HepG2 (cell line): ENCODE results near the gene VSTM5. TPM values are rescaled to one million over a fixed set of nuclear protein-coding genes. Genes with fewer than 3 reads are reported as not detected.

Source experiments
- ATAC-seq: fragments of 200-7000 bp; cut with Tn5 transposase; 3 replicates; pipeline ENCODE4 v1.9.1; 2020; ENCODE audit warnings: mild to moderate bottlenecking, moderate library complexity
- BruUV-seq: library from RNA; stranded (reverse); fragments of 400-500 nt; replicated peaks from 2 replicates; lab custom pipeline; 2021; lab: Mats Ljungman, UMichigan
- CTCF ChIA-PET: fragments of 300-600 bp; formaldehyde crosslinking; extraction: SDS; loops from one replicate; lab custom pipeline; 2021; ENCODE audit warnings: low total read pairs, inconsistent platforms, low intra/inter-chr PET ratio; lab: Yijun Ruan, JAX
- POLR2A ChIA-PET: fragments of 350-600 bp; sonication (Branson Sonifier 250); formaldehyde crosslinking; loops from one replicate; lab custom pipeline; 2020; ENCODE audit warnings: antibody characterized with exemption, inconsistent platforms; lab: Yijun Ruan, JAX
- DNase-seq: peaks from one replicate; pipeline ENCODE4 v3.0.0-alpha.2; 2015; ENCODE audit warnings: low spot score
- FAIRE-seq: peaks from 3 replicates; lab custom pipeline; 2011; peaks lifted over from hg19 to GRCh38; lab: Jason Lieb, UNC
- H2AFZ ChIP-seq: one replicate; pipeline ENCODE4 v1.6.1; 2011; ENCODE audit warnings: low read length, inconsistent platforms
- H3K27ac ChIP-seq: fragments of 300-600 bp; 3 replicates; pipeline ENCODE4 v1.8.0; 2011; ENCODE audit warnings: mixed run types, mild to moderate bottlenecking, mixed read lengths, low read length, inconsistent platforms; ENCODE audit not compliant: insufficient read depth; ENCODE audit errors: extremely low read length
- H3K27me3 ChIP-seq, 2 experiments: fragments of 200-600 bp in 1 of 2; 2 replicates in 1 of 2; 3 replicates in 1 of 2; pipeline versions ENCODE4 v1.6.0 to v1.8.0; 2011; ENCODE audit warnings: low read length in 2 of 2, mild to moderate bottlenecking in 2 of 2, moderate library complexity in 2 of 2, inconsistent platforms in 1 of 2; ENCODE audit not compliant: insufficient read depth in 2 of 2, control insufficient read depth in 1 of 2
- H3K36me3 ChIP-seq, 2 experiments: fragments of 200-600 bp in 1 of 2; replicated peaks in 1 of 2; 2 replicates in 1 of 2; 3 replicates in 1 of 2; pipeline versions ENCODE4 v1.5.1 to v1.8.0; 2011; ENCODE audit warnings: low read length in 2 of 2, inconsistent platforms in 1 of 2; ENCODE audit not compliant: insufficient read depth in 2 of 2, control insufficient read depth in 1 of 2
- H3K4me1 ChIP-seq: 2 replicates; pipeline ENCODE4 v1.5.1; 2012; ENCODE audit warnings: low read length, inconsistent platforms; ENCODE audit not compliant: insufficient read depth
- H3K4me2 ChIP-seq: 2 replicates; pipeline ENCODE4 v1.6.0; 2011; ENCODE audit warnings: low read depth, low read length, inconsistent platforms
- H3K4me3 ChIP-seq, 3 experiments: fragments of 200-600 bp in 1 of 3; sonication (generic), shearing (Covaris generic) in 1 of 3; replicated peaks in 1 of 3; 2 replicates each; pipeline ENCODE4 v1.5.1; 2011 to 2016; ENCODE audit warnings: low read length in 3 of 3, inconsistent platforms in 2 of 3, low read depth in 2 of 3, mild to moderate bottlenecking in 2 of 3, control low read depth in 1 of 3, mixed read lengths in 1 of 3; ENCODE audit not compliant: insufficient read depth in 1 of 3
- H3K79me2 ChIP-seq: one replicate; pipeline ENCODE4 v1.6.1; 2011; ENCODE audit warnings: low read length, inconsistent platforms; ENCODE audit not compliant: insufficient read depth
- H3K9ac ChIP-seq: 2 replicates; pipeline ENCODE4 v1.6.0; 2011; ENCODE audit warnings: mild to moderate bottlenecking, low read depth, low read length, inconsistent platforms; ENCODE audit not compliant: insufficient read depth
- H3K9me3 ChIP-seq: 2 replicates; pipeline ENCODE4 v1.5.1; 2012; ENCODE audit warnings: mild to moderate bottlenecking, low read length
- H4K20me1 ChIP-seq: 2 replicates; pipeline ENCODE4 v1.6.0; 2011; ENCODE audit warnings: inconsistent platforms, mild to moderate bottlenecking, low read length, moderate library complexity; ENCODE audit not compliant: insufficient read depth
- AHDC1 ChIP-seq: sonication (generic); formaldehyde crosslinking; IDR thresholded peaks from 2 replicates; pipeline ENCODE4 v1.5.1; 2020; ENCODE audit warnings: mild to moderate bottlenecking, missing genetic modification reagents, borderline replicate concordance
- KAT8 ChIP-seq: IDR thresholded peaks from 2 replicates; pipeline ENCODE4 v1.6.1; 2016; ENCODE audit warnings: missing genetic modification reagents, missing compliant biosample characterization
- KDM6A ChIP-seq: IDR thresholded peaks from 2 replicates; pipeline ENCODE4 v1.6.1; 2016; ENCODE audit warnings: low read depth
- NFYB ChIP-seq: sonication (generic); formaldehyde crosslinking; IDR thresholded peaks from 2 replicates; pipeline ENCODE4 v1.4.0; 2020; ENCODE audit warnings: missing genetic modification reagents
- ZFP91 ChIP-seq: sonication (generic); formaldehyde crosslinking; IDR thresholded peaks from 2 replicates; pipeline ENCODE4 v1.9.0; 2022; ENCODE audit warnings: missing genetic modification reagents, mild to moderate bottlenecking, borderline replicate concordance
- ZNF687 ChIP-seq: sonication (generic); formaldehyde crosslinking; IDR thresholded peaks from 2 replicates; pipeline ENCODE4 v1.5.1; 2020; ENCODE audit warnings: mild to moderate bottlenecking, missing genetic modification reagents, moderate library complexity
- ZNF761 ChIP-seq: sonication (generic); formaldehyde crosslinking; conservative IDR thresholded peaks from 2 replicates; pipeline ENCODE4 v1.4.0; 2020; ENCODE audit warnings: mild to moderate bottlenecking, missing genetic modification reagents
- WGBS: methylation state at CpG from one replicate; pipeline ENCODE4 v1.1.6; 2017; ENCODE audit warnings: low lambda C conversion rate; 5-methylcytosine and 5-hydroxymethylcytosine counted together
- in situ Hi-C: cut with HindIII; loops from 2 replicates; pipeline ENCODE4 v1.10.0; 2017; ENCODE audit warnings: low pct_unique_long_range_greater_than_20kb; ENCODE audit not compliant: extremely low pct_ligation_motif_present
- intact Hi-C: fragments of 100-400 bp; cut with micrococcal nuclease; formaldehyde crosslinking; loops from one replicate; pipeline ENCODE4 v1.10.0; 2022; ENCODE audit not compliant: unreplicated experiment
- polyA plus RNA-seq, 8 experiments: library from polyadenylated mRNA; depleted of rRNA in 3 of 8; stranded (reverse) in 7 of 8; unstranded in 1 of 8; fragments of >200 nt; fragmentation: Illumina TruSeq in 4 of 8; extraction: Trizol in 4 of 8; gene quantifications; 2 replicates each; pipeline versions ENCODE4 v1.2.1 to v1.2.3, GENCODE V29; 2011 to 2016; ENCODE audit warnings: low read depth in 4 of 8, missing spikeins in 1 of 8, mixed read lengths in 1 of 8; ENCODE audit not compliant: insufficient read depth in 1 of 8
- total RNA-seq, 5 experiments: library from RNA; depleted of rRNA; stranded (reverse); fragments of >200 nt; fragmentation: Illumina TruSeq; extraction: Trizol; gene quantifications; 2 replicates each; pipeline ENCODE4 v1.2.3, GENCODE V29; 2016; ENCODE audit warnings: low read depth in 1 of 5
- TF ChIP-seq, protein P1 (sequence below): sonication (generic); formaldehyde crosslinking; conservative IDR thresholded peaks from 2 replicates; pipeline ENCODE4 v1.8.1; 2023; ENCODE audit warnings: missing genetic modification reagents

Gene VSTM5
- total and polyA plus RNA-seq, 2 of the 13 experiments (the other 11 are each of a cell fraction or from before 2014, with no cell fraction given), result not detected

DNA sequence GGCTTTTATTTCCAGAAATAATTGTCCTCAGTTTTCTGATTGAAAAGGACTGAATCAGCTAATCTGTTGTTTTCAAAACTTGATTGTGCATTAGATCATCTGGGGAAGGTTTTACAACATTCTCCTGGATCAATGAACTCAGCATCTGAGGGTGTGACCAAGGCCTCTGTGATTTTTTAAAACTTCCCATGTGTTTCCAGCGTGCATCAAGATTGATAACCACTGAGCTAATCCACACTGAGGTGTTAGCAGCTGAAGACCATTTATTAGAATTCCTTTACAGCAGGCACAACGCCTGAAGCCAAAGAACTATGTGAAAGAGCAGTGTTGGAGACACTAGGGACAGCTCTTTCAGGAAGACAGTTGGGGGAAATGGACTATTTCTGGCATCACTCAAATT is 10.2 kb downstream of the VSTM5 start (continued):
- TF ChIP-seq ZFP91, result no peak

DNA sequence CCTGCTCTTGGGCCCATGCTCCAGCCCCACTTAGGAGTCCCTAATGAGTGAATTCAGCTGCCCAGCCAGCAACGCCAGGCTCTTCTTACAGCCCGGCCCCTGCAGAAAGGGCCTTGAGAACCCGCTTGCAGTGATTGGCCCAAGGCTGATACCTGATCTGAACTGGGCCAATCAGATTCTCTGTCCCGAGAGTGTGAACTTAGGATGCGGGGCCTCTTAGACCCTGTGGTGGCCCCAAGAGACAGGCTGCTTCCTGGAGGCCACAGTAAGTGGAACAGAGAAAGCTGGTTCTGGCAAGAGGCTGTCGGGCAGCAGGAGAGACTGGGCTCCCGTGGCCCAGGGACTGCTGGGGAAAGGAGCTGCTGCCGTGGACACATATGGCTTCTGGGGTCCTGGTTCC is 11.5 kb downstream of the VSTM5 start:
- peak; percentile 12 for DNase-seq
- in situ Hi-C loops, result no loop called here
- H3K27me3 ChIP-seq, result peaks cover 0 to 12% of the 10 kb centered on the region in 2 experiments; a peak in 2 of 5 replicates
- BruUV-seq, result no TSS peak
- ChIA-PET POLR2A (interaction anchor here (1.2 kb wide), 2 partner anchors 17 to 55 kb away, joined by 3 read pairs; partner anchors contain the start of gene MED17), CTCF (no interaction called here)
- peak overlapping the region; percentile 49; the same call in 1 of the 2 replicates for H3K4me2 ChIP-seq
- no peak overlapping the region for H3K27ac ChIP-seq
- peaks cover 17% of the 10 kb centered on the region for H3K4me1 ChIP-seq
- WGBS, result no CpG with 5 or more reads among the region's 8 CpGs
- H3K9me3 ChIP-seq, result no peaks in the 10 kb centered on the region
- no peak overlapping the region for H3K9ac ChIP-seq
- H3K36me3 ChIP-seq, result no peaks in the 10 kb centered on the region
- peak; percentile 87 for ATAC-seq
- H4K20me1 ChIP-seq, result no peaks in the 10 kb centered on the region
- intact Hi-C loops, result no loop called here
- no peak overlapping the region for H2AFZ ChIP-seq
- H3K79me2 ChIP-seq, result no peaks in the 10 kb centered on the region
- no peak overlapping the region; a peak in 1 of 6 replicates for H3K4me3 ChIP-seq
- no peak for FAIRE-seq
- TF ChIP-seq, protein P1, sequence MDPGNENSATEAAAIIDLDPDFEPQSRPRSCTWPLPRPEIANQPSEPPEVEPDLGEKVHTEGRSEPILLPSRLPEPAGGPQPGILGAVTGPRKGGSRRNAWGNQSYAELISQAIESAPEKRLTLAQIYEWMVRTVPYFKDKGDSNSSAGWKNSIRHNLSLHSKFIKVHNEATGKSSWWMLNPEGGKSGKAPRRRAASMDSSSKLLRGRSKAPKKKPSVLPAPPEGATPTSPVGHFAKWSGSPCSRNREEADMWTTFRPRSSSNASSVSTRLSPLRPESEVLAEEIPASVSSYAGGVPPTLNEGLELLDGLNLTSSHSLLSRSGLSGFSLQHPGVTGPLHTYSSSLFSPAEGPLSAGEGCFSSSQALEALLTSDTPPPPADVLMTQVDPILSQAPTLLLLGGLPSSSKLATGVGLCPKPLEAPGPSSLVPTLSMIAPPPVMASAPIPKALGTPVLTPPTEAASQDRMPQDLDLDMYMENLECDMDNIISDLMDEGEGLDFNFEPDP (CRISPR knock-in tag), result 0 out of 2 replicates have a peak, but pooled peaks have one; percentile 89
- TF ChIP-seq KDM6A (CRISPR knock-in tag) (0 out of 2 replicates have a peak, but pooled peaks have one; percentile 23), AHDC1 (CRISPR knock-in tag) (0 out of 2 replicates have a peak, but pooled peaks have one; percentile 33), KAT8 (CRISPR knock-in tag) (0 out of 2 replicates have a peak, but pooled peaks have one; percentile 16), ZNF687 (CRISPR knock-in tag) (peak; percentile 32; the same call in 1 of the 2 replicates), NFYB (CRISPR knock-in tag) (peak; percentile 78), ZNF761 (CRISPR knock-in tag) (no peak)
